SU-DHL-6 (cell line): ENCODE data around the gene PLEKHA7.
"Not testable (repeated sequence)": the region's sequence is repeated elsewhere in the genome, so short reads cannot be mapped to it uniquely, and the experiment has no call there.

Experiments used
- H2AFZ ChIP-seq: fragments of 200-600 bp; sonication (generic); 2 replicates; pipeline ENCODE4 v1.6.1; 2014; ENCODE audit warnings: low read depth, mild to moderate bottlenecking, moderate library complexity, mixed read lengths, antibody characterized with exemption, low read length; ENCODE audit not compliant: severe bottlenecking
- H3F3A ChIP-seq: fragments of 200-600 bp; shearing (Covaris generic); 2 replicates; pipeline ENCODE4 v1.6.0; 2016; ENCODE audit warnings: antibody characterized with exemption, mild to moderate bottlenecking; ENCODE audit not compliant: insufficient read depth
- H3K27ac ChIP-seq: fragments of 200-600 bp; sonication (generic); 2 replicates; pipeline ENCODE4 v1.5.1; 2016; ENCODE audit warnings: low read depth, mild to moderate bottlenecking, low read length, moderate library complexity, mixed read lengths
- H3K27me3 ChIP-seq: fragments of 200-600 bp; sonication (generic), shearing (Covaris generic); 2 replicates; pipeline ENCODE4 v1.6.0; 2014; ENCODE audit warnings: mild to moderate bottlenecking, low read length
- H3K36me3 ChIP-seq: fragments of 200-600 bp; sonication (generic); 2 replicates; pipeline ENCODE4 v1.6.1; 2014; ENCODE audit warnings: mild to moderate bottlenecking, low read length, mixed read lengths
- H3K4me2 ChIP-seq: fragments of 300-600, 200-600 bp; shearing (Covaris generic), sonication (generic); 2 replicates; pipeline ENCODE4 v1.6.0; 2014; ENCODE audit warnings: low read length, low read depth, mild to moderate bottlenecking; ENCODE audit not compliant: poor library complexity, severe bottlenecking
- H3K4me3 ChIP-seq: fragments of 200-600 bp; sonication (generic); 2 replicates; pipeline ENCODE4 v1.5.1; 2014; ENCODE audit warnings: antibody characterized with exemption, low read length, mild to moderate bottlenecking, mixed read lengths; ENCODE audit not compliant: insufficient read depth, poor library complexity, severe bottlenecking
- H3K79me2 ChIP-seq: fragments of 200-600 bp; sonication (generic); 2 replicates; pipeline ENCODE4 v1.6.1; 2014; ENCODE audit warnings: mild to moderate bottlenecking, low read length, moderate library complexity; ENCODE audit not compliant: insufficient read depth
- H3K9ac ChIP-seq: fragments of 200-600 bp; sonication (generic); 2 replicates; pipeline ENCODE4 v1.7.0; 2014; ENCODE audit warnings: mild to moderate bottlenecking, low read length
- H3K9me2 ChIP-seq: fragments of 200-600 bp; sonication (generic); replicated peaks from 2 replicates; pipeline ENCODE4 v1.6.1; 2014; ENCODE audit warnings: low read length; ENCODE audit not compliant: insufficient read depth
- H3K9me3 ChIP-seq: fragments of 200-600 bp; sonication (generic); 2 replicates; pipeline ENCODE4 v1.6.1; 2014; ENCODE audit warnings: low read length, mixed read lengths; ENCODE audit not compliant: insufficient read depth
- H4K20me1 ChIP-seq: fragments of 200-600 bp; sonication (generic); 2 replicates; pipeline ENCODE4 v1.6.1; 2014; ENCODE audit warnings: low read depth, mild to moderate bottlenecking, antibody characterized with exemption, low read length, moderate library complexity, mixed read lengths
- EZH2phosphoT487 ChIP-seq: fragments of 200-600 bp; sonication (generic), shearing (Covaris generic); conservative IDR thresholded peaks from 2 replicates; pipeline ENCODE4 v1.6.1; 2018; ENCODE audit warnings: mild to moderate bottlenecking, antibody characterized with exemption, low read length, moderate library complexity, mixed read lengths
- TF ChIP-seq, protein P1 (sequence below): fragments of 200-600 bp; sonication (generic); IDR thresholded peaks from one replicate; pipeline ENCODE4 v1.5.1; 2017; ENCODE audit warnings: antibody characterized with exemption, mild to moderate bottlenecking, low read length, moderate library complexity; ENCODE audit not compliant: insufficient read depth, poor library complexity, severe bottlenecking

Gene PLEKHA7

DNA sequence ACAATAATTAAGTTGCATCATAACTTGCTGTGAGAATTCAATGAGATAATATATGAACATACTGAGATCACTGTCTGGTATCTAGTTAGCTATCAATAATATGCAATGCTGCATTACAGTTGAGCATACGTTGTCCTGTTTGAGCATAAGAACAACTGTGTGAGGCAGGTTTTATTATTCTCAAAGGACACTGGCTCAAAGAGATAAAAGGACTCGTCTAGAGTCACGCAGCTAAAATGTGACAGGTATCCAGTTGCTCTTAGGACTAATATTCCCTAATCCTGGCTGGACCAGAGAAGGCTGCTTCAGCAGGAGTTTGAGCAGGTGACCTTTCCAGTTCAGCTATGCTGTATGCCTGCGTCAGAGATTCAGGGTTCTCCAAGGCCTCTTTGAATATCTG is 92.5 kb downstream of the PLEKHA7 start:
- no peak overlapping the region for H3K9ac ChIP-seq
- H3K4me2 ChIP-seq = no peak overlapping the region
- H3K36me3 ChIP-seq = no peaks in the 10 kb centered on the region
- no peaks in the 10 kb centered on the region for H3K79me2 ChIP-seq
- no peaks in the 10 kb centered on the region for H3K9me2 ChIP-seq
- no peaks in the 10 kb centered on the region for H3F3A ChIP-seq
- H3K27me3 ChIP-seq = peaks cover 6% of the 10 kb centered on the region; the same call in 1 of the 2 replicates
- TF ChIP-seq EZH2phosphoT487 = no peak
- TF ChIP-seq, protein P1, sequence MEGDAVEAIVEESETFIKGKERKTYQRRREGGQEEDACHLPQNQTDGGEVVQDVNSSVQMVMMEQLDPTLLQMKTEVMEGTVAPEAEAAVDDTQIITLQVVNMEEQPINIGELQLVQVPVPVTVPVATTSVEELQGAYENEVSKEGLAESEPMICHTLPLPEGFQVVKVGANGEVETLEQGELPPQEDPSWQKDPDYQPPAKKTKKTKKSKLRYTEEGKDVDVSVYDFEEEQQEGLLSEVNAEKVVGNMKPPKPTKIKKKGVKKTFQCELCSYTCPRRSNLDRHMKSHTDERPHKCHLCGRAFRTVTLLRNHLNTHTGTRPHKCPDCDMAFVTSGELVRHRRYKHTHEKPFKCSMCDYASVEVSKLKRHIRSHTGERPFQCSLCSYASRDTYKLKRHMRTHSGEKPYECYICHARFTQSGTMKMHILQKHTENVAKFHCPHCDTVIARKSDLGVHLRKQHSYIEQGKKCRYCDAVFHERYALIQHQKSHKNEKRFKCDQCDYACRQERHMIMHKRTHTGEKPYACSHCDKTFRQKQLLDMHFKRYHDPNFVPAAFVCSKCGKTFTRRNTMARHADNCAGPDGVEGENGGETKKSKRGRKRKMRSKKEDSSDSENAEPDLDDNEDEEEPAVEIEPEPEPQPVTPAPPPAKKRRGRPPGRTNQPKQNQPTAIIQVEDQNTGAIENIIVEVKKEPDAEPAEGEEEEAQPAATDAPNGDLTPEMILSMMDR = no peak
- no peak overlapping the region for H2AFZ ChIP-seq
- no peak overlapping the region for H3K4me3 ChIP-seq
- H3K27ac ChIP-seq = no peak overlapping the region
- H3K9me3 ChIP-seq = no peaks in the 10 kb centered on the region
- H4K20me1 ChIP-seq = no peaks in the 10 kb centered on the region

DNA sequence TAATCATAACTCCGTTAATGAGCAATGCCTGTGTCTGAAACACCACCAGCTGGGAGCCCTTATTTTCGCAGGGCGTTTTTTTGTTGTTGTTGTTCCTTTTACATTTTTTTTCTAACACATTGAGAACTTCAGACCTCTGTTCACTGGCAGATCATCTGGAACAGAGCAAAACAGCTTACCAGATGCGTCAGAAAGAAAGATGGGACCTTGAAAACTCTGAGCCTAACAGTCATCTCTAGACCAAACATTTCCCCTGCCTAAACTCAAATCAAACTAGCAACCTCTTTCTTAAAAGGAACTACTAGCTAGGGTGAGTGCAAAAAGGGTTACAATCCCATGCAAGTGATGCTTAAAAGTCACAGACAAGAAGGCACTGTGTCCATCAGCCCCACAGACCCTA is 93.2 kb downstream of the PLEKHA7 start:
- no peak overlapping the region for H3K4me2 ChIP-seq
- H3K79me2 ChIP-seq = no peaks in the 10 kb centered on the region
- no peak overlapping the region for H2AFZ ChIP-seq
- H3K36me3 ChIP-seq = no peaks in the 10 kb centered on the region
- no peak overlapping the region for H3K4me3 ChIP-seq
- no peak overlapping the region for H3K9ac ChIP-seq
- H3K27me3 ChIP-seq = peaks cover 6% of the 10 kb centered on the region; the same call in 1 of the 2 replicates
- no peak for TF ChIP-seq EZH2phosphoT487
- TF ChIP-seq, protein P1 = no peak
- H3F3A ChIP-seq = no peaks in the 10 kb centered on the region
- no peaks in the 10 kb centered on the region for H3K9me2 ChIP-seq
- no peaks in the 10 kb centered on the region for H4K20me1 ChIP-seq
- H3K9me3 ChIP-seq = no peaks in the 10 kb centered on the region
- H3K27ac ChIP-seq = no peak overlapping the region

GRCh38 chr11:16920559-16920958 is 93.7 kb downstream of the PLEKHA7 start:
- Histone ChIP-seq H3K9me2 (no peaks in the 10 kb centered on the region), H3K36me3 (no peaks in the 10 kb centered on the region), H3F3A (no peaks in the 10 kb centered on the region), H3K9me3 (no peaks in the 10 kb centered on the region), H2AFZ (no peak overlapping the region), H3K27me3 (peaks cover 6% of the 10 kb centered on the region; the same call in 1 of the 2 replicates), H3K4me3 (no peak overlapping the region), H3K4me2 (no peak overlapping the region), H3K79me2 (no peaks in the 10 kb centered on the region), H3K27ac (no peak overlapping the region), H4K20me1 (no peaks in the 10 kb centered on the region), H3K9ac (no peak overlapping the region)
- no peak for TF ChIP-seq EZH2phosphoT487
- TF ChIP-seq, protein P1 = no peak

GRCh38 chr11:16918543-16919182 is 95.6 kb downstream of the PLEKHA7 start:
- not testable (repeated sequence) for H3K9ac ChIP-seq, H3K79me2 ChIP-seq, H4K20me1 ChIP-seq, H3K4me3 ChIP-seq, H3K9me3 ChIP-seq, H3K27me3 ChIP-seq, H3F3A ChIP-seq, H3K36me3 ChIP-seq, H2AFZ ChIP-seq, H3K4me2 ChIP-seq, H3K27ac ChIP-seq, H3K9me2 ChIP-seq
